GM23248 (cell line): ENCODE data around the gene JAML. TPM values are rescaled to one million over a fixed set of nuclear protein-coding genes. Genes with fewer than 3 reads are reported as not detected.
A peak's percentile ranks its signal among the peaks of the same experiment; 100 is the strongest.
"Not testable (repeated sequence)": the region's sequence is repeated elsewhere in the genome, so short reads cannot be mapped to it uniquely, and the experiment has no call there.

Experiments used
- DNase-seq: peaks from one replicate; pipeline ENCODE4 v3.0.0-alpha.2; 2015
- H2AFZ ChIP-seq: fragments of 200-600 bp; sonication (generic); 2 replicates; pipeline ENCODE4 v1.6.1; 2016; ENCODE audit warnings: antibody characterized with exemption
- H3F3A ChIP-seq: fragments of 200-600 bp; sonication (generic); 2 replicates; pipeline ENCODE4 v1.6.1; 2016; ENCODE audit warnings: mild to moderate bottlenecking, antibody characterized with exemption, mixed run types; ENCODE audit not compliant: insufficient read depth
- H3K27ac ChIP-seq: fragments of 200-600 bp; sonication (generic); 2 replicates; pipeline ENCODE4 v1.5.1; 2016; ENCODE audit warnings: mild to moderate bottlenecking
- H3K27me3 ChIP-seq: fragments of 200-600 bp; sonication (generic); replicated peaks from 2 replicates; pipeline ENCODE4 v1.6.1; 2016; ENCODE audit warnings: mild to moderate bottlenecking; ENCODE audit not compliant: insufficient read depth
- H3K36me3 ChIP-seq: fragments of 200-600 bp; sonication (generic); 2 replicates; pipeline ENCODE4 v1.6.1; 2016; ENCODE audit warnings: low read depth, mild to moderate bottlenecking
- H3K4me1 ChIP-seq: fragments of 200-600 bp; sonication (generic); 2 replicates; pipeline ENCODE4 v1.6.1; 2016; ENCODE audit warnings: mild to moderate bottlenecking; ENCODE audit not compliant: insufficient read depth
- H3K4me2 ChIP-seq: fragments of 200-600 bp; sonication (generic); one replicate; pipeline ENCODE4 v1.6.1; 2016; ENCODE audit warnings: mild to moderate bottlenecking; ENCODE audit not compliant: unreplicated experiment
- H3K4me3 ChIP-seq: fragments of 200-600 bp; sonication (generic); 2 replicates; pipeline ENCODE4 v1.5.1; 2016; ENCODE audit warnings: mild to moderate bottlenecking
- H3K79me2 ChIP-seq: fragments of 200-600 bp; sonication (generic); 2 replicates; pipeline ENCODE4 v1.6.1; 2016; ENCODE audit warnings: mild to moderate bottlenecking; ENCODE audit not compliant: insufficient read depth
- H3K9ac ChIP-seq: fragments of 200-600 bp; sonication (generic); 2 replicates; pipeline ENCODE4 v1.6.1; 2016; ENCODE audit warnings: mild to moderate bottlenecking
- H3K9me2 ChIP-seq: fragments of 200-600 bp; sonication (generic); 2 replicates; pipeline ENCODE4 v1.6.1; 2016; ENCODE audit warnings: mixed run types, mild to moderate bottlenecking, moderate library complexity; ENCODE audit not compliant: insufficient read depth
- H3K9me3 ChIP-seq: fragments of 200-600 bp; sonication (generic); one replicate; pipeline ENCODE4 v1.6.1; 2017; ENCODE audit warnings: low read depth
- H4K20me1 ChIP-seq: fragments of 200-600 bp; sonication (generic); 2 replicates; pipeline ENCODE4 v1.6.0; 2016; ENCODE audit not compliant: insufficient read depth
- EZH2 ChIP-seq: fragments of 200-600 bp; sonication (generic); IDR thresholded peaks from 2 replicates; pipeline ENCODE4 v1.6.1; 2018; ENCODE audit warnings: antibody characterized with exemption, mild to moderate bottlenecking; ENCODE audit not compliant: insufficient read depth, poor library complexity, severe bottlenecking
- EZH2phosphoT487 ChIP-seq: fragments of 200-600 bp; sonication (generic); IDR thresholded peaks from 2 replicates; pipeline ENCODE4 v1.6.1; 2018; ENCODE audit warnings: antibody characterized with exemption, moderate library complexity, mild to moderate bottlenecking, low read depth; ENCODE audit not compliant: insufficient read depth
- WGBS, 2 experiments: methylation state at CpG; one replicate each; pipeline ENCODE4 v1.1.6; 2015 to 2017; ENCODE audit warnings: low lambda C conversion rate in 2 of 2, low coverage in 1 of 2; ENCODE audit errors: missing lambda C conversion rate in 2 of 2; 5-methylcytosine and 5-hydroxymethylcytosine counted together
- in situ Hi-C: fragments of 300-500 bp; cut with MboI; formaldehyde crosslinking; loops from 2 replicates; pipeline ENCODE4 v1.15.0; 2020
- polyA plus RNA-seq: library from polyadenylated mRNA; unstranded; fragments of >200 nt; fragmentation: Nextera tagmentation; extraction: Ambion mirVana; gene quantifications from 2 replicates; pipeline ENCODE4 v1.2.1, GENCODE V29; 2016
- total RNA-seq: library from RNA; depleted of rRNA; stranded (reverse); fragments of >200 nt; shearing (Covaris generic); gene quantifications from 2 replicates; pipeline ENCODE4 v1.2.3, GENCODE V29; 2014

Gene JAML
- total and polyA plus RNA-seq, 2 experiments from 2014 or later: not detected

- Histone ChIP-seq H3K4me3 (no peak overlapping the region), H4K20me1 (no peaks in the 10 kb centered on the region), H3K4me2 (no peak overlapping the region), H2AFZ (no peak overlapping the region), H3K4me1 (no peaks in the 10 kb centered on the region), H3K79me2 (no peaks in the 10 kb centered on the region), H3K9ac (no peak overlapping the region), H3K27me3 (peaks cover 24% of the 10 kb centered on the region), H3F3A (no peaks in the 10 kb centered on the region), H3K36me3 (no peaks in the 10 kb centered on the region), H3K9me2 (no peaks in the 10 kb centered on the region), H3K27ac (no peak overlapping the region), H3K9me3 (no peaks in the 10 kb centered on the region)
- DNase-seq: no peak
- in situ Hi-C loops: no loop called here
- TF ChIP-seq EZH2 (no peak), EZH2phosphoT487 (no peak)
- 72 to 77% methylated on average over 6 of the region's 6 CpGs for WGBS, 2 experiments
Measured at GRCh38 chr11:118186346-118187107, 38.3 kb downstream of the JAML start.

- in situ Hi-C loops: no loop called here
- H4K20me1 ChIP-seq: no peaks in the 10 kb centered on the region
- no peak overlapping the region for H3K27ac ChIP-seq
- H3K9me2 ChIP-seq: no peaks in the 10 kb centered on the region
- H3K4me2 ChIP-seq: no peak overlapping the region
- H3K4me3 ChIP-seq: no peak overlapping the region
- H3K79me2 ChIP-seq: no peaks in the 10 kb centered on the region
- no peak overlapping the region for H3K9ac ChIP-seq
- H3F3A ChIP-seq: no peaks in the 10 kb centered on the region
- TF ChIP-seq EZH2: no peak
- TF ChIP-seq EZH2phosphoT487: no peak
- H3K9me3 ChIP-seq: no peaks in the 10 kb centered on the region
- 67 to 71% methylated on average over 12 of the region's 12 CpGs for WGBS, 2 experiments
- H3K4me1 ChIP-seq: no peaks in the 10 kb centered on the region
- no peak overlapping the region for H2AFZ ChIP-seq
- peaks cover 26% of the 10 kb centered on the region for H3K27me3 ChIP-seq
- H3K36me3 ChIP-seq: no peaks in the 10 kb centered on the region
- no peak for DNase-seq
Measured at GRCh38 chr11:118184784-118185579, 39.8 kb downstream of the JAML start.

DNA sequence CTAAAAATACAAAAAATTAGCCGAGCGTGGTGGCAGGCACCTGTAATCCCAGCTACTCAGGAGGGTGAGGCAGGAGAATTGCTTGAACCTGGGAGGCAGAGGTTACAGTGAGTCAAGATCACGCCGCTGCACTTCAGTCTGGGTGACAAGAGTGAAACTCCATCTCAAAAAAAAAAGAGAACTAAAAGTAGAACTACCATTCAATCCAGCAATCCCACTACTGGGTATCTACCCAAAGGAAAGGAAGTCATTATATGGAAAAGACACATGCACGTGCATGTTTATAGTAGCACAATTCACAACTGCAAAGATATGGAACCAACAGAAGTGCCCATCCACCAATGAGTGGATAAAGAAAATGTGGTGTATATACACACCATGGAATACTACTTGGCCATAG lies 41.1 kb downstream of the JAML start:
- H3K4me3 ChIP-seq, H3K9me2 ChIP-seq, H3K9ac ChIP-seq, H3K27ac ChIP-seq, H3F3A ChIP-seq, H3K36me3 ChIP-seq, H3K4me2 ChIP-seq, H4K20me1 ChIP-seq, H3K9me3 ChIP-seq, H3K4me1 ChIP-seq, H2AFZ ChIP-seq, H3K79me2 ChIP-seq, DNase-seq, in situ Hi-C loops: not testable (repeated sequence)
- peaks cover 22% of the 10 kb centered on the region for H3K27me3 ChIP-seq
- WGBS, 2 experiments: 59 to 69% methylated on average over 5 of the region's 5 CpGs

DNA sequence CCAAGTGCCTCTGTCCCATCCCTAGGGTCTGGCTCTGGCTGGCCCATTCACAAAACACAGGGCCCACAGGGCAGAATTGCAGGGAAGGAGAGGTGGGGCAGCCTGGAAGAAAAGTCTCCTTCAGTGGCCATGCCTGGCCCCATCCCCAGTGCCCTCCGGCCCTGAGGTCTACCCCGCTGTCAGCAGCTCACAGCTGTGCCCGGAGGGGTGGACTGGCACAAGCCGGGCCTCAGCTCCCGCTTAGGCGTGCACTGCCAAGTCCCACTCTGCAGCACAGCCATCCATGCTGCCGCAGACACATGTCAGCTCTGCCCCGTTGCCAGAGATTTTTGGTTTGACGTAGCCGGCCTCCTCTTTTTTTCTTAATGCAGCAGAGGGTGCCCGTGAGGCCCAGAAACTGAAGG lies 44.5 kb downstream of the JAML start:
- Histone ChIP-seq H3K4me2 (no peak overlapping the region), H3K27me3 (peaks cover 37% of the 10 kb centered on the region), H3K4me1 (no peaks in the 10 kb centered on the region), H3F3A (no peaks in the 10 kb centered on the region), H3K27ac (no peak overlapping the region), H3K9me3 (no peaks in the 10 kb centered on the region), H3K4me3 (no peak overlapping the region), H2AFZ (no peak overlapping the region), H3K9me2 (no peaks in the 10 kb centered on the region), H3K36me3 (no peaks in the 10 kb centered on the region), H3K79me2 (no peaks in the 10 kb centered on the region), H3K9ac (no peak overlapping the region), H4K20me1 (no peaks in the 10 kb centered on the region)
- DNase-seq: peak; percentile 33
- TF ChIP-seq EZH2phosphoT487 (no peak), EZH2 (no peak)
- in situ Hi-C loops: no loop called here
- WGBS, 2 experiments: 3% methylated on average over 10 to 11 of the region's 11 CpGs
